HL-60/S4 treated with retinoic acid at 250 ng/mL for 4 days and 3 days (cell line): ENCODE results near the gene ELAVL1.
"Not testable (repeated sequence)": the region's sequence is repeated elsewhere in the genome, so short reads cannot be mapped to it uniquely, and the experiment has no call there.

ENCODE experiments used
- in situ Hi-C: fragments of 300-500 bp; cut with MboI; formaldehyde crosslinking; loops from 2 replicates; pipeline ENCODE4 v1.7.0; 2022; ENCODE audit warnings: low sequenced_read_pairs

ELAVL1 gene

DNA sequence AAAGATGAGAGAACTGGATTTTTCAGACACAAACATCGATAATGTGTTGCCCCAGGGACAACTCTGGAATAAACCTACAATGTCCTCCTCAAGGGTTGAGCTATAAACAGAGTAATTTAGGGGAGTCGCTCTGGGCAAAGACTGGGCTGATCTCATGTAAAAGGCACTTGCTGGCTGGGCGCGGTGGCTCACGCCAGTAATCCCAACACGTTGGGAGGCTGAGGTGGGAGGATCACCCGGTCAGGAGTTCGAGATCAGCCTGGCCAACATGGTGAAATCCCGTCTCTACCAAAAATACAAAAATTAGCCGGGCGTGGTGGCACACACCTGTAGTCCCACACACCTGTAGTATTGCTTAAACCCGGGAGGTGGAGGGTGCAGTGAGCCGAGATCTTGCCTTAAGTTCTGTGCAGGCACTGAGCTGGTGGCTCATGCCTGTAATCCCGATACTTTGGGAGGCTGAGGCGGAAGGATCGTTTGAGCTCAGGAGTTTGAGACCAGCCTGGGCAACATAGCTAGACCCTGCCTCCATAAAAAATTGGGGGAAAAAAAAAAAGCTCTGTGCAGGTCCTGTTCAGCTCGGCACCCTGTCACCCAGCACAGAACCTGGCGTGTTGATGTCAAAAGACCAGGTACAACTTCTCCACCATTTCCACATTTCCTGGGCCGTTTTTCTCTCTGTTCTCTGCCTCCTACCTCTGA is 63.4 kb downstream of the ELAVL1 start:
- in situ Hi-C loops: no loop called here

DNA sequence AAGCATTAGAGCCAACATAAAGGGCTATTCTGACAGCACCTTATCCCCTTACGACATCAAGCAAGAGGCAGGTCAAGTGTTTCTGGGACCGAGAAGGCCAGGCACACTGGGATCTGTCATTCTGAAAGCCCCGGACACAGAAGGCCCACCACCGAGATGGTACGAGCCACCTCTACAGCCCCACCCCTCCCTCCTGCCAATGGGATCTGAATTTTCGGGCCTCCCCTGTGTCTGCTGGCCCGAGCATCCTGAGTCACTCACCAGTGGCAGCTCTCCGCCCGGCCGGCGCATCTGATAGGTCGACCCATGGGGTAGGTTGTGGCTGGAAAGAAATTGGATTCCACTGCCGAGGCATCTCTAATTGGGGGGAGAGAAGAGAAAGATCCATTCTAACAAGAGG is 64.6 kb downstream of the ELAVL1 start:
- in situ Hi-C loops: no loop called here

DNA sequence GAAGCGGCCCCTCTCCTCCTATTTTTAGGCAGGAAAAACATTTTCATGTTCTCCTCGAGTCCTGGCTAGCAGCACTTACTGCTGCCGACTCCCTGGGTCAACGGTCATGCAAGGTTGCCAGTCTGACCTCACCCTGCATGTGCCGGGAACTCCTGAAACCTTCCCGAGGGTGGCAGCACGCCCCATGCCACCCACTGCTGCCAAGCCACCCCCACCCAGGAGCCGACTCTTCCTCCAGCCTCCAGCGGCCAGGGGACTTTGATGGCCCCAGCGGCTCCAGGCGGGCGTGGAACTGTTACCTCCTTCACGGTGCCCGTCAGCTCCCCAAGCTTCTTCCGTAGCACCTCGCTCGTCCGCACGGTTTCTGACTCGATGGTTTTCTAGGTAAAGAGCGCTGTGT is 70.7 kb downstream of the ELAVL1 start:
- in situ Hi-C loops: no loop called here

DNA sequence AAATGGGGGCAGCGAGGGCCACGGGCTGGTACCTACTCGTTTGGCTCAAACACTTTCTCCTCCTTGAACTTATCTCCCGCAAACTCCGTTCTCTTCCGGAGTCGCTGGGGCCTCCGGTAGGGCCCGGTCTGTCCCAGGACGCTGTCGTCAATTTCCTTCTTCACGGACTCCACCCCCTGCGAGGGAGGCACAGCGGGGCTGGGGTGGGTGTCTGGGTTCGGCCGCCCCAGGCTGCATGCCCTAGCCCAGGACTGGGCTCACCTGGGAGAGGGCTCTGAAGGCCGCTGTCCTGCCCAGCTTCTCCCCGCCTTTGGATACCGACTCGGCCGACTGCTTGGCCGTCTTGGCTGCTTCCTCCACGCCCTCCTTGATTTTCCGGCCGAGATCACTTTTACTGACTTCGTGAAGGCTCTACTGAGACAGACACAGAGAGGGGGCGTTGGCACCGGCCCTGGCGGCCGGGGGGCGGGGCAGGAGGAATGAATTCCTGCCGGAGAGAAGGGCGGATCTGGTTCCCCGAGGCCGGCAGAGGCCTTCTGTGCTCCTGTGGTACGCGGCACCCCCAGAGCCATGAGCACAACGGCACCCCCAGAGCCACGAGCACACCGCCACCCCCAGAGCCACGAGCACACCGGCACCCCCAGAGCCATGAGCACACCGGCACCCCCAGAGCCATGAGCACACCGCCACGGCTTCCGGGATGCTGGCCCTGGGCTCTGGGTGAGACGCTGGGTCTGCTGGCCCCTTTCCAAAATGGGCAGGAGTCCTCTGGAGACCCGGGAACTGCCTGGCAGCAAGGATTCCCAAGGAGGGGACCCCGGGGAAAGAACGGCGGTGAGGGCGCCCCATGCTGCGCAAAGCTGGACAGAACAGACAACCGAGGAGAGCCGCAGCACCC is 71.4 kb downstream of the ELAVL1 start:
- in situ Hi-C loops: no loop called here

DNA sequence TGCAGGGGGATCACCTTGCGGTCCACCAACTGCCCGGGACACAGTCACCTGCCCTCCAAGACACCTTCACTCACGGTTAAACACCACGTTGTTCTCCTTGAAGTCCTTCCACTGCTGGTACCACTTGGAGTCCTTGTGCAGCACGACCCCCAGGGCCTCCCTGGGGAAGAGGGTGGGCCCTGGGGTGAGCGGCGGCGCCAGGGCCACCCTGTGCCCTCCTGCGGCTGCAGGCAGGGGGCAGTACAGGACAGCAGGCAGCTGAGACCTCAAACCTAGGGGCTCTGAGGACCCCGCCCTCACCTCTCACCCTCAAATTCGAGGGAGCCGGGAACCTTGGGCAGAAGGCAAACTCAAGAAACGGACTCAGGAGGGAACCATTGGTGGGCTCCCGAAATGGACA is 72.0 kb downstream of the ELAVL1 start:
- in situ Hi-C loops: no loop called here

DNA sequence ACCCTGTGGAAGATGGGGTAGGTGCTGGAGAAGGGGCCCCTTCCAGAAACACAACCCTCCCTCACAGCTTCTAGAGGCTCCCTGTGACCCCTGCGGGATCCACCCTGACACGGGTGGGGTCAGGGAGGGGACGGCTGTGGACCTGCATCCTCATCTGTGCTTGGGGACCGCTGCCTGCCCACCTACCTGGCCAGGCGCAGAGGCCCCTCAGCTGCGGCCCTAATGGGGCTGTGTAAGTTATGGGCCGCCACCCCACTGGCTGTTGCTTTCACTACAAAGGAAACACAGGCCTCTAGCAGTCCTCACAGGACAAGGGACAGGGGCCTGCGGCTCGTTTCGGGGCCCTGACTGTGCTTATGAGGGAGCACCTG is 72.5 kb downstream of the ELAVL1 start:
- in situ Hi-C loops: no loop called here

DNA sequence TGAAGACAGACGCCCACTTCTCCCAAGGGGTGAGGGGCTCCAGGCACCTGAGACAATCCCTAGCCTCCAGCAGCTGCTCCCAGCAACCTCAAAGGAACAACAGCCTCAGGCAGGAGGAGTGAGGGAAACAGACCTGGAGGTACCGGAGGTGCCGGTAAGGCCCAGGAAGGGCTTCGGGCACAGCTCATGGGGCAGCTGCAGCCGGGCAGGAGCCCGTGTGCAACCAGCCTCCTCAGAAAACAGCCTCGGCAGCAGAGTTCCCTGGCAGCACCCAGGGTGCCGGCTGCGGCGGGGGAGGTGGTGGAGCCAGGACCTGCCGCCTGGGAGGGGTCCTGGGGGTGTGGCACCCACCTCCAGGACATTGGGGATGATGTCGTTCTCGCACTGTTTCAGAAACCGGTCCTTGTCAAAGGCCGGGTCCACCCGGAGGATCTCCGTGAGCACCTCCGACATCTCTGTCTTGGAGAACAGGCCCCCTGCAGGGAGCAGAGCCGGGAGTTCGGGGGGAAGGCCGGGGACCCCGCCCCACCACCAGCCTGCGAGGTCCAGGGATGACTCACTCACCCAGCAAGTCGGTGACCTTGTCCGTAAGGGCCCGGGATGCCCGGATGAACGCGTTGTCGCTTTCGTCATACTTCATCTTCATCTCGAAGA is 73.0 kb downstream of the ELAVL1 start:
- in situ Hi-C loops: no loop called here

DNA sequence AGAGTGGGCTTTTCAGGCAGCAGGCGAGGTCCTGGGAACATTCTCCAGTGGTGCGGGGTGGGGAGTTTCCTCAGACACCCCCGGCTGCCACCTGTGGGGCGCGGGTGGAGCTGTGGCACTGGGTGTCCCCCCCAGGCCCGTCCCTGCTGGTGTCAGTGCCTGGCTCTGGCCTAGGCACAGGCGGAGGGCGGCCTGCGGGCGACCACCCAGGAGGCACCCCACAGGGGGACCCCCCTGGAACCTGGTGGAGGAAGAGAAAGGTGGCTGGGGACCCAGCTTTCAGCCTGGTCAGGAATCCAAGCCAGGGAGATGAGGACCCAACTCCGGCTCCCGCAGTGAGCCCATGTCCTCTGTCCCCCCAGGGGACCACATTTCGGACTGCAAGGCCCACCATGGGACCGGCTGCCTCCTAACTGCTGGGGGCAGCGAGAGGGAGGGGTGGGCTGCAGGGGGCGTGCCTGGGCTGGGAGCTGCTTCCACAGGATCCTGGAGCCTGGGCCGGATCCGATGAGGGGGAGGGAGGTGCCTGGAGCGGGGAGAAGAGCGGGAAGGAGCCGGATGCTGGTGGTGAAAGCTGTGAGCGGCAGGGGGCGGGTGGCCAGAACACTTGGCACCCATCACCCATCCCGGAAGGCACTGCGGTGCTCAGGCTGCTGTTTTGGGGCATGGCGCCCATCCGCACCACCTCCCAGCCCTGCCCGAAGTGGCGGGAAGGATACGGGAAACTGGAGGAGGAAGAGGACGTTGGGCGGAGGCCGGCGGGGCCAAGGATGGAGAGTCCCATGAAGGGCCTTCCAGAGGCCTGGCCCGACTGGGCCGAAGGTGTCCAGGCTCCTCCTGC is 74.0 kb downstream of the ELAVL1 start:
- in situ Hi-C loops: no loop called here

DNA sequence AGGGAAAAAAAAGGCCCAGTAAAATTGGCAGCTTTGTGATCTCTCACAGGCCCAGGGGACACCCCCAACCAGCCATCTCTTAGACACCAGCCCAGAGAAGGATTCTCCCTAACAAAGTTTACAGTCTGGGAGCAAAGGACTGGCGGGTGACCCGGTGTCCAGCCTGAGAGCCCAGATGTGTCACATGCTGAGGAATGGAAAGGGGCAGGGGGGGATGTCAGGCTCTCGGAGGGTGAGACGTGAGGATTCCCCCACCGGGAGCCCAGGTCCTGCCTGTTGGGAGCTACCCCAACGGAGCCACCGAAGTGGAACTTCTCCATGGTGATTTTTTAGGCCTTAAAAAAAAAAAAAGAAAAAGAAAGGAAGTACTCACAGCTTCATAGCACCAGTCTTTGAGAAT is 74.7 kb downstream of the ELAVL1 start:
- in situ Hi-C loops: no loop called here

DNA sequence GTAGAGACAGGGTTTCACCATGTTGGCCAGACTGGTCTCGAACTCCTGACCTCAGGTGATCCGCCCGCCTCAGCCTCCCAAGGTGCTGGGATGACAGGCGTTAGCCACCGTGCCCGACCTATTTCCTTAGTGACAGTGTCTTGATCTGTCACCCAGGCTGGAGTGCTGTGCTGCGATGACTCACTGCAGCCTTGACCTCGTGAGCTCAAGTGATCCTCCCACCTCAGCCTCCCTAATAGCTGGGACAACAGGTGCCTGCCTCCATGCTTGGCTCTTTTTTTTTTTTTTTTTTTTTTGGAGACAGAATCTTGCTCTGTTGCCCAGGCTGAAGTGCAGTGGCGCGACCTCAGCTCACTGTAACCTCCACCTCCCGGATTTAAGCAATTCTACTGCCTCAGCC is 75.4 kb downstream of the ELAVL1 start:
- in situ Hi-C loops: not testable (repeated sequence)

DNA sequence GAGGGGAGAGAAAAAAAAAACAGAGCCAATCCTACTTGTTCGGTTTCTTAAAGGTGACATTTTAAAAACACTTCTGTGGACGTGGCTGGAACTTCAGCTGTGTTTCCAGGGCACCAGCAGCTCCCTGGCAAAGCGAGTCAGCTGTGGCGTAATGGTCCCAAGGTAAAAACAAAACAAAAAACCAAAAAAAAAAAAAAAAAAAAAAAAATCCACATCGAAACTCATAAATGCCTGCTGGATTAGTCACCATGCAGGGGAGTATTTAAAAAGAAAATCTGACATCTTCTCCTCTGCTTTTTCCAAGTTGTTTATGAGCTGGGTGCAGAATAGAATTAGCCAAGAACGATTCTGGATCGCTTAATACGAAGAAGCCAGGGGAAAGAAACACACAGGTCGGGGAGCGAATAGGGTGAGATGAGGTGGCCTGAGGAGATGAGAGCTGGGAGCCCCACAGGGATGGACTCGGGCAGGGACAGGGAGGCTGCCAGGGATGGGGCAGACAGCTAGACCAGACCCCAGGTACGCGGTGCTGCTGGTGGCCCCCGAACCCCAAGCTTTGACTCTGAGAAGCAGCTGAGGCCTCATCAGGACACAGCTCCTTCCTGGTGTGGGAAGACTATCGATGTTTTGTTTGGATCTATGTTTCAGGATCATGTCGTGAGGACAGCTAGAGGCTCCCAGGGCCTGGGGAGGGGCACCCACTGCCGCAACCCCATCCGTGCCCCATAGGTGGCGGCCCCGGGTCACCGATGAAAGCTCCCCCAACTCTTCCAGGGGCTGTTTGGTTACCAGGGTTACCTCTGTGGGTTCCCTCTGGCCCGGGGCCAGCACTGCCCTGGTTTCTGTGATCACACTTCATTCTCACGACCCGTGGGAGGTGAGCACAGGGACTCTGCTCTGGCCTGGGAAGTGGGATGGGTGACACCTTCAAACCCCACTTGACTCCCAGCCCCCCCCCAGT is 76.4 kb downstream of the ELAVL1 start:
- in situ Hi-C loops: no loop called here

DNA sequence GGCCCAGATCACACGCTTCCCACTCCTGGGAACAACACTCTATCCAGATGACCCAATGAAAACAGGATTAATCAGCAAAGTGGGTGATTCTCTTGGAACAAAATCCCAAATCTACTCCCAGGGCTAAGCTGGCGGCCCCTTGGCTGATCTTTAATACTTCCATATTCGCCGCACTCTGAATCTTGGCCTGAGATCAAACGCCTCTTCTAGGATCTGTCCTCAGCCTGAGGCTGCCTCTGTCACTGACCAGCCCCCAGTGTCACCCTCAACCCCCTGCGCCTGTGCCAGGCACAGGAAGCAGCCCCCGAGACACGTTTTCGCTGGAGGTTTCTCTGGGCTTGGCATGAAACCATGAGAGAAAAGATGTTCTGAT is 77.1 kb downstream of the ELAVL1 start:
- in situ Hi-C loops: no loop called here

DNA sequence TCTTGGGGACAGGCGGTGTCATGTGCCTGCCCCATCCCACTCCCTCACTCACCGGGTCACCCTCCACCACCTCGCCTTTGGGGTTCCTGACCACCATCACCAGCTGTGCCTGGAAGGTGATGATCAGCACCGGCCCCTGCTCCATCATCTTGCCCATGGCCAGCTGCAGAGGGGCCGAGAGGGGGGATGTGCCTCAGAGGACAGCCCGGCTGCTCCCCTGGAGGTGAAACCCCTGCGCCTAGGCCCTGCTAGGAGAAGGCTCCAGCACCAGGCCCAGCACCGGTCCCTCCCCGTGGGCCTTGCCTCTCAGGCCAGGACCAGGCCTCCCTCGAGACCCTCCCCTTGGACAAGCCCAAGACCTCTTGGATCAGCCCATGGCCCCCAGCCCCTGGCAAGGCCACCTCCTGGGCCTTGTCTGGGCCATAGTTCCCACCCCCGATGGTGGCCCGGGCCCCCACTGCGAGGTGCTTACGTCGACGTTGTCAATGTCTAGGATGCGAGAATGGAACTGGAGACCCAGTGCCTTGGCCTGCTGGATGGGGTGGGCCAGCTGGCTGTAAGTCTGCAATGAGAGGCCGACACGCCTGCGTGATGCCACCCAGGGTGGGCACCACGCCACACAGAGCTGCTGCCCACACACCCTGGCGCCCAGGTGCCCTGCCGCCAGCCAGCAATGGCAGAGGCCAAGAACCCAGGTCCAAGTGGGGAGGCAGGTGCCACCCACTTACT is 77.7 kb downstream of the ELAVL1 start:
- in situ Hi-C loops: no loop called here

DNA sequence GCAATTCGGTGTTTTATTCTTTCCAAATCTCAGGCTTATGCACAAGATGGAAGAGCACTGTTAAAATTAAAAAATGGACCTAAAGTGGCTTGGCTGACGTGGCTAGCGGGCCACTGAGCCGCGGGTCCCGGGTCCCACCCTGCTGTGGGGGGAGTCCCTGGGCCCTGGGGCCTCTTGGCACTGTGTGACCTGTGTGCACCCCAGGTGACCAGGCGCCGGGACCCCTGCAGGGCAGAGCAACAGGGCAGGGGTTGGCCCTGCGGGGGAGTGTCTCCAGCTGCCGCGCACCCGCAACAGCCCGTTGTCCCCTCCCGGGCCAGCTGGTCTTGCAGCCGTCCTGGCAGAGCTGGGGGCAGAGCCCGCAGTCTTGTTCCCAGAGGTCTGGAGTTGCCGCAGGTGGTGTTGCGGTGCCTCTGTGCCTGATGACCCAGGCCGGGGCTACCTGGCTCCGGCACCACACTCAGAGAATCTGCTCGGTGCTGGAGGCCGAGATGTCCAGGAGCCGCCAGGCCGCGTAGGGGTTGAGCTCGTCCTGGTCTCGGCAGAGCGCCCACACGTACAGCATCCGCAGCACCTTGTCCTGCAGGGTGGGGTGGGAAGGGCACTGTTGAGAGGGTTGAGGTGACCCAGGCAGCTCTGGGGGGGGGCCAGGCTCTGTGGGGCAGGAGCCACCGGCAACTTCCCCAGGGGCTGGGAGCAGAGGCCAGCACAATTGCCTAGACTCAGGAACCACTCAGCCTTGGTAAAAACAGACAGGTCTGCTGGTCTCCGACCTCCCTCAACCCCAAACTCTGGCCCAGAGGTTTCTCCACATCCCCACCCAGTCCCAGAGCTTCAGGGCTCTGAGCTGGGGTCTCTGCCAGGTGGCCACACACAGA is 78.5 kb downstream of the ELAVL1 start:
- in situ Hi-C loops: no loop called here

DNA sequence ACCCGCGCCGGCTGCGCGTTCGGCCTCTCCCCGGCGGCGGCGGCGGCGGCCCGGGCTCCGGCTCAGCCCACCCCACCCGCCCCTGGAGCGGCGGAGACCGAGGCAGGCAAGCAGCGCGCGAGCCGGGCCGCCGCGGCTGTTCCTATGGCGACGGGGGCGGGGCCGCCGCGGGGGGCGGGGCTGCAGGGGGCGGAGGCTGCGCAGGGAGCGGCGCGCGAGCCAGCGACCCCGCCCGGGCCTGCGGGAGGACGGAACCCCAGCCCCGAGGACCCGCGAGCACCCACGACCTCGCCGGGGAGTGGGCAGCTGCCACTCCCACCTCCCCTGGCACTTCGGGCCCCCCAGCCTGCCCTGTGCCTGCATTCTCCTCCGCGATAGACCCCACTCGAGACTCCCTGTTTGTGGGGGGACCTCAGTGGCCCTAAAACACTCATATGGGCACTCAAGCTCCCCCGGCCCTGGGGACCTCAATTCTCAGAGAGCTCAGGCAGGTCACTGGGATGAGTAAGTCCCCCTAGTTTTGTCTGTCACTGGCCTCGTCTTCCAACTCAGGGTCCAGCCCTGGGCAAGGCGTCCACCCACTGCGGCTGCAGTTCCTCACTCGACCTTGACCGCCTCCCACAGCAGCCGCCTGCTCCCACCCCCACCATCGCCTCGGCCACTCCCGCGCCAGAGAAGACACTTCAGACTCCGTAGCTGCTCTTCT is 79.3 kb downstream of the ELAVL1 start, which contains the start of gene CTXN1:
Gene CTXN1, minus strand, starts transcription at position 115 of the 706 bp plus-strand sequence. CDS start 597 bp downstream, outside the sequence.
- in situ Hi-C loops: no loop called here

DNA sequence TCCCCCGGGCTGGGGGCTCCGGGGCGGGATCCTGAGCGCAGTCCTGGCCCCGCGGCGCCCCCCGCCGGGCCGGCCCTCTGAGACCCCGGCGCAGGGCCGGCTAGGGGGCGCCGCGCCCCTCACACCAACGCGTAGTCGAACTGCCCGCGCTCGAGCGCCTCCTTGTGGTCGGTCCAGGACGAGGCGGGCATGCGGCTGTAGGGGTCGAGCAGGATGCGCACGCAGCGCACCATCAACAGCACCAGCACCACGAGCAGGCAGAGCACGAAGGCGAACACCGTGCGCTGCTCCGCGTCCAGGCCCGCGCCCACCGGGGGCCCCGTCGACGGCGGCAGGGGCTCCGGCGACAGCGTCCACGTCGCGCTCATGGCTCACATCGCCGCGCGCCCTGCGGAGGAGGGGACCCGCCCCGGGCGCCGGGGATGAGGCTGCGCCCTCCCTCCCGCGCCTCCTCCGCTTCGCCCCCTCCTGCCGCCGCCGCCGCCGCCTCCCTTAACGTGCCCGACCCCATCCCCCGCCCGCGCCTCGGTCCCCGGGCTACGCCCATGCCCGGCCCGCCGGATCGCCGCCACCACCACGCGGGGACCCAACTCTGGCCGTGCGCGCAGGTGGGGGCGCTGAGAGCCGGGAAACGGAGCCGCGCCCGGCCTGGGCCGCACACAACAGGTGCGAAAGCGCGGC is 80.1 kb downstream of the ELAVL1 start:
- in situ Hi-C loops: no loop called here

DNA sequence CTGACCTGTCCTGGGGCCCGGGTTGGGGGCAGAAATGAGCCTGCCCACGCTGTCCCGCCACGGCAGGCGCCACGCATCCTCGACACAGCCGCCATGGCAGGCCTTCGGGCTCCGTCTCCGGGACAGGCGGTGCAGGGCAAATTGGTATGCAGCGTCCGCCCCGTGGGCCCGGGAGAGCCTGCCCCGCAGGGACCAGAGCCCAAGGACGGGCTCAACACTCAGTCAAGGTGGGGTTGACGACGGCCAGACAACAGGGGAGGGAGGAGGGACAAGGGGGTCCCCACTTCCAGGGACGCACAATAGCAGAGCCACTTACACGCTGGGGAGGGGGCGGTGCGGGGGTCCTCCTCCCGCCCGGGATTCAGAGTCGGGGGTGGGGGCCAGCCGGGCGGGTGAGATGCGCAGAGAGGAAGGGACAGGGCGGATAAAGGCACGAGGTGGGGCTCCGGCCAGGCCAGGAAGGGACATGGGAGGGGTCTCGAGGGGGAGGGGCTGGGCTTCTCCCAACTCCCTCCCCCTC is 80.7 kb downstream of the ELAVL1 start:
- in situ Hi-C loops: no loop called here
